ENCODE measurements around the gene FOXN3.

DNA sequence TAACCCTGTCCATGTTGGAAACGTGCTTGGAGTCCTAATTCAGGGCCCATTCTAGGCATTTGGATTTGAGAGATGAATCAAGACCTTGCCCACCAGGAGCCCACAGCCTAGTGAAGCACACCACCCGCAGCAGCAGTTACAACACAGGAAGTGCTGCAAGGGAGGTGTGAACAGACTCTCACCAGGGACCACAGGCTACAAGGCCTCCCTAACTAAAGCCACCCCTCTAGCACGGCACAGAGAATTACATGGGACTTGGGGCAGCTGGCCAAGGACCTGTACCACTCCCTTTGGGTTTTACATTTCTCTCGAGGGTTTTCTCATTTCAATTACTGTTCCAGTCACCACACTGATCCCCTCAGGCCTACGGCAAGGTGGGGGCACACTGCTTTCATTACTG, 49.5 kb upstream of the FOXN3 start:
- TF ChIP-seq CTCF (optimal IDR thresholded peaks at IDR 0.05 in 1 of 3, IDR thresholded peaks at IDR 0.05 in 1 of 3, conservative IDR thresholded peaks at IDR 0.05 in 1 of 3; ENCODE audit: extremely low read depth in 1 of 3, insufficient read depth in 2 of 3, low read length in 3 of 3) (no peak), EZH2 (IDR thresholded peaks at IDR 0.05; ENCODE audit: low read length) (no peak)
